GM13976 (cell line): ENCODE data around the gene PLA2G4B.

Source experiments
- DNase-seq: peaks from one replicate; pipeline ENCODE4 v3.0.0; 2012; ENCODE audit warnings: low spot score
- CTCF ChIP-seq: IDR thresholded peaks from 2 replicates; pipeline ENCODE4 v1.5.1; 2012; ENCODE audit warnings: borderline replicate concordance, mild to moderate bottlenecking; ENCODE audit not compliant: insufficient read depth; ENCODE audit errors: extremely low read depth, missing control alignments, control extremely low read depth
- in situ Hi-C: fragments of 300-500 bp; cut with MboI; formaldehyde crosslinking; loops from one replicate; pipeline ENCODE4 v1.12.0; 2022; ENCODE audit warnings: low sequenced_read_pairs, mixed read lengths, inconsistent platforms; ENCODE audit not compliant: unreplicated experiment

PLA2G4B gene

GRCh38 chr15:41897363-41897799 is 58.7 kb downstream of the PLA2G4B start:
- in situ Hi-C loops, result no loop called here
- TF ChIP-seq CTCF, result no peak
- no peak for DNase-seq
